Esophagus muscularis mucosa (tissue), 4 donors: ENCODE results near the gene MON2. TPM values are rescaled to one million over a fixed set of nuclear protein-coding genes. Genes with fewer than 3 reads are reported as not detected.

Experiments
- DNase-seq: peaks from one replicate; pipeline ENCODE4 v3.0.0-alpha.2; 2017; ENCODE audit errors: extremely low spot score
- H3K27ac ChIP-seq, 4 donors: fragments of 200-600 bp; sonication (generic); replicated peaks in 1 of 4; 1 replicate in 3 of 4; 2 replicates in 1 of 4; pipeline ENCODE4 v1.5.1; 2016 to 2019; ENCODE audit warnings: mild to moderate bottlenecking in 1 of 4
- H3K27me3 ChIP-seq, 4 donors: fragments of 200-600 bp; sonication (generic); one replicate each; pipeline versions ENCODE4 v1.5.1 to v1.6.0; 2016 to 2019
- H3K36me3 ChIP-seq, 4 donors: fragments of 200-600 bp; sonication (generic); one replicate each; pipeline ENCODE4 v1.5.1; 2016 to 2019
- H3K4me1 ChIP-seq, 4 donors: fragments of 200-600 bp; sonication (generic); one replicate each; pipeline ENCODE4 v1.5.1; 2016 to 2019
- H3K4me3 ChIP-seq, 4 donors: fragments of 200-600 bp; sonication (generic); 1 replicate in 2 of 4; 2 replicates in 2 of 4; pipeline ENCODE4 v1.5.1; 2016 to 2019; ENCODE audit warnings: mild to moderate bottlenecking in 4 of 4, moderate library complexity in 1 of 4
- H3K9me3 ChIP-seq, 4 donors: fragments of 200-600 bp; sonication (generic); 1 replicate in 3 of 4; 2 replicates in 1 of 4; pipeline ENCODE4 v1.5.1; 2016 to 2019
- EP300 ChIP-seq: sonication (generic); formaldehyde crosslinking; IDR thresholded peaks from one replicate; pipeline ENCODE4 v1.6.1; 2017; ENCODE audit warnings: antibody characterized with exemption
- POLR2A ChIP-seq: fragments of 450-650 bp; IDR thresholded peaks from one replicate; pipeline ENCODE4 v1.6.1; 2017; ENCODE audit warnings: antibody characterized with exemption, moderate library complexity, mild to moderate bottlenecking, low read depth
- POLR2AphosphoS5 ChIP-seq, 2 donors: sonication (generic); formaldehyde crosslinking; IDR thresholded peaks; one replicate each; pipeline ENCODE4 v1.6.1; 2017; ENCODE audit warnings: antibody characterized with exemption in 2 of 2
- WGBS: methylation state at CpG from one replicate; pipeline ENCODE4 v1.1.5; 2018; 5-methylcytosine and 5-hydroxymethylcytosine counted together
- intact Hi-C: fragments of 100-400 bp; cut with DNase I; formaldehyde crosslinking; loops from one replicate; pipeline ENCODE4 v1.15.1; 2023
- total RNA-seq, 4 donors: library from RNA; depleted of rRNA; stranded (reverse); fragments of >200 nt; gene quantifications; one replicate each; pipeline versions ENCODE4 v1.1.0 to v1.2.1, GENCODE V29; 2016
- TF ChIP-seq, protein P1 (sequence below), 3 experiments: fragments of 200-600 bp in 2 of 3; fragments of 450-650 bp in 1 of 3; sonication (generic) in 2 of 3; IDR thresholded peaks; one replicate each; pipeline ENCODE4 v1.5.1; 2017 to 2019; ENCODE audit warnings: antibody characterized with exemption in 3 of 3, mild to moderate bottlenecking in 2 of 3, moderate library complexity in 1 of 3

MON2 gene
- total RNA-seq, 4 donors from 2014 or later = 21.5 to 47.3 (median 30.8) TPM

DNA sequence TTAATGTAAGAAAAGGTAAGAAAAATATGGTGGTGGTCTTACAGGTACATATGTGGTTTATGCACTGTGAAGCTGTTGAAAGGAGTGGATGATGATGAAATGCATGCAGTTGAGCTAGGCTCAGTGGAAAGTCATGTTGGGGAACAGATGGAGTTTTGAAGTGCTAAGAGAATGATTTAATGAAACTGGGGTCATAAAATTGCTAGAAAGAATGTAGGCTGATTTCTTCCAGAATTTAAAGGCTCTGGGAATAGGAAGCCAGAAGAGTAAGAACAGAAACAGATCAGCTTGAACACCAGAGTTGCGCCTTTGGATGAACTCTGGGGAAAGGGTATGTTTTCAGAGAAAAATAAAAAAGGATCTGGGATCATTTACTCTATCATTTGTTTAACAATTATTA is 146.5 kb downstream of the MON2 start:
- no peak overlapping the region for H3K27ac ChIP-seq
- peaks cover 0 to 6% (median 0%) of the 10 kb centered on the region in 4 donors for H3K36me3 ChIP-seq
- no peak overlapping the region for H3K4me3 ChIP-seq
- TF ChIP-seq EP300 (no peak), POLR2AphosphoS5 (IDR thresholded peaks at IDR 0.05) (no peak), POLR2A (no peak)
- TF ChIP-seq, protein P1, sequence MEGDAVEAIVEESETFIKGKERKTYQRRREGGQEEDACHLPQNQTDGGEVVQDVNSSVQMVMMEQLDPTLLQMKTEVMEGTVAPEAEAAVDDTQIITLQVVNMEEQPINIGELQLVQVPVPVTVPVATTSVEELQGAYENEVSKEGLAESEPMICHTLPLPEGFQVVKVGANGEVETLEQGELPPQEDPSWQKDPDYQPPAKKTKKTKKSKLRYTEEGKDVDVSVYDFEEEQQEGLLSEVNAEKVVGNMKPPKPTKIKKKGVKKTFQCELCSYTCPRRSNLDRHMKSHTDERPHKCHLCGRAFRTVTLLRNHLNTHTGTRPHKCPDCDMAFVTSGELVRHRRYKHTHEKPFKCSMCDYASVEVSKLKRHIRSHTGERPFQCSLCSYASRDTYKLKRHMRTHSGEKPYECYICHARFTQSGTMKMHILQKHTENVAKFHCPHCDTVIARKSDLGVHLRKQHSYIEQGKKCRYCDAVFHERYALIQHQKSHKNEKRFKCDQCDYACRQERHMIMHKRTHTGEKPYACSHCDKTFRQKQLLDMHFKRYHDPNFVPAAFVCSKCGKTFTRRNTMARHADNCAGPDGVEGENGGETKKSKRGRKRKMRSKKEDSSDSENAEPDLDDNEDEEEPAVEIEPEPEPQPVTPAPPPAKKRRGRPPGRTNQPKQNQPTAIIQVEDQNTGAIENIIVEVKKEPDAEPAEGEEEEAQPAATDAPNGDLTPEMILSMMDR (IDR thresholded peaks at IDR 0.05) = no peak
- intact Hi-C loops = no loop called here
- H3K27me3 ChIP-seq = no peaks in the 10 kb centered on the region
- no peak for DNase-seq
- WGBS = 88% methylated on average over 1 of the region's 1 CpG
- no peaks in the 10 kb centered on the region for H3K4me1 ChIP-seq
- no peaks in the 10 kb centered on the region for H3K9me3 ChIP-seq

DNA sequence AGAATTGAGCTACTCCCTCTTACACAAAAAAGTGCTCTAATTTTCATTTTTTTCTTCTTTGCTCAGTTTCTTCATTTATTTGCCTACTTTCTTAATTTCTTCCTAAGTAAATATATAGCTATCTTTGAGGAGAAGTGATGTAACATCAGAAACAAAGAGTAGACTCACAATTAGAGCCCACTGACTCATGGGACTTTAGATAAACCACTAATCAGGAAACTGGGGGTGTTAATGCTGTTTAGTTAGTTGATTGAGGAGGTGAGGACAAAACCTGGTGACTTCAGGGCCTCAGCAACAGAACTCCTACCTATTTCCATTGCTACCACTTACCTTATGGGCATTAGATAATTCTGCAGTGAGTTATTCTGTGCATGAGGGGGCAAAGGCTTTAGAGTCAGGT is 151.7 kb downstream of the MON2 start:
- Histone ChIP-seq H3K4me3 (no peak overlapping the region), H3K36me3 (peaks cover 0 to 6% (median 0%) of the 10 kb centered on the region in 4 donors), H3K27ac (no peak overlapping the region), H3K4me1 (no peaks in the 10 kb centered on the region), H3K9me3 (no peaks in the 10 kb centered on the region), H3K27me3 (no peaks in the 10 kb centered on the region)
- intact Hi-C loops = no loop called here
- no peak for DNase-seq
- TF ChIP-seq POLR2A (no peak), EP300 (no peak), POLR2AphosphoS5 (IDR thresholded peaks at IDR 0.05) (no peak)
- TF ChIP-seq, protein P1 (IDR thresholded peaks at IDR 0.05) = no peak

DNA sequence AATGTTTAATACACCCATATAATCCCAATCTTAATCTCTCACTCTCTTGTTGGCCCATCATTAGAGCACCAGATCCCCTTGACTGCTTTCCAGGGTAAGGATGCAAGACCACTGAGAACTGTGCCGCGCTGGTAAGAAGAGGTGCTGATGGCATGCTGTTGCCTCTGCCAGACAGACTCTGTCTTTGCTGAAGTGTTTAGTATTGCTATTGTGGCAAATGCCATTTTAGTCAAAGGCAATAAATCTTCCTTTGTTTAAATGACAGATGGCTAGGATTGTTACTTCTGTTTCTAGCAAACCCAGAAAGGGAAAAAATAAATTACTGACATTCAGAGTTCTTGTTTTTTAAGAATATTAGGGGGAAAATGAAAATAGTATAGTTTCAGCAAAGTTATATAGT is 152.3 kb downstream of the MON2 start:
- H3K4me3 ChIP-seq = no peak overlapping the region
- no peak overlapping the region for H3K27ac ChIP-seq
- WGBS = 87% methylated on average over 2 of the region's 2 CpGs
- DNase-seq = no peak
- H3K4me1 ChIP-seq = no peaks in the 10 kb centered on the region
- peaks cover 0 to 6% (median 0%) of the 10 kb centered on the region in 4 donors for H3K36me3 ChIP-seq
- intact Hi-C loops = no loop called here
- no peaks in the 10 kb centered on the region for H3K27me3 ChIP-seq
- H3K9me3 ChIP-seq = no peaks in the 10 kb centered on the region
- TF ChIP-seq POLR2AphosphoS5 (IDR thresholded peaks at IDR 0.05) = no peak
- no peak for TF ChIP-seq EP300
- no peak for TF ChIP-seq POLR2A
- TF ChIP-seq, protein P1 (IDR thresholded peaks at IDR 0.05) = no peak

DNA sequence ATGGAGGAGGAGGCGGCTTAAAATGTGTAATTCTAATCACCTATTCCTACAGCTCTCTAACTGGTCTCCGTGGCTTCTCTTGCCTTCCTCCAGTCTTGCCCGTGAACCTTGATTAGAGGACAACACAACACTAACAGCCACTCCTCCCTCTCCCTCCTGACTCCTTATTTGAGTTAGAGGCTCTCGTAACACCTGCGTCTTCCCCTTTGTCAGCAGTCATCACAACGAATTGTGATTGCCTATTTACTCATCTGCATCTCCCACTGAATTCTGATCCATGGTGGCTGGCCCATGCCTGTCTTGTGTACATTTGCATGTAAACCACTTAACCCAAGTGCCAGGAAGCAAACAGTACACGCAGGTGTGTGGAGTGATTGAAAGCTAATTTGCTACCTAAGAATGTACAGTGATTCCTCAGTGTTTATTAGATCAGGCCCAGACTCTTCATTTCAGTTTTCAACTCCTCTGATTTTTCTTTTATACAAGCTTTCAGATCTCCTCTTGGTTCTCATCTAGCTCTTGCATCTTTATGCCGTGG is 154.5 kb downstream of the MON2 start:
- TF ChIP-seq EP300 (no peak), POLR2A (no peak), POLR2AphosphoS5 (IDR thresholded peaks at IDR 0.05) (no peak)
- TF ChIP-seq, protein P1 (IDR thresholded peaks at IDR 0.05) = no peak
- intact Hi-C loops = no loop called here
- Histone ChIP-seq H3K9me3 (no peaks in the 10 kb centered on the region), H3K27me3 (peaks cover 0 to 2% (median 0%) of the 10 kb centered on the region in 4 donors), H3K4me3 (no peak overlapping the region), H3K4me1 (no peaks in the 10 kb centered on the region), H3K27ac (no peak overlapping the region), H3K36me3 (peaks cover 0 to 5% (median 0%) of the 10 kb centered on the region in 4 donors)
- no peak for DNase-seq
- WGBS = 80% methylated on average over 8 of the region's 8 CpGs

DNA sequence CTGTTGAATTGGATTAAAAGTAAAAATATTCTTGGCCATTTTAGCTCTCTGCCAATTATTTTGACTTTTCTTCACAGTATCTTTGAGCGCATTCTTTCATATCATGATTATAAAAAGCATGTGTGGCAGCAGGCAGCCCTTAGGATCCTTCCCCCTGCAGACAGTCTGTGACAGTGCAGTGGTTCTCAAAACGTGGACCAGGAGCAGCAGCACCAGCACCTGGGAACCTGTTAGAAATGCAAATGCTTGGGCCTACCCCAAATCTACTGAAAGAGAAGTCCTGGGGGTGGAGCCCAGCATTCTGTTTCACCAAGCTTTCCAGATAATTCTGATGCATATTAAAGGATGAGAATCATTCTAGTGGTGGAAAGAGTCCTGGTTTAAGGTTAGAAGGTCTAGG is 155.6 kb downstream of the MON2 start:
- intact Hi-C loops = no loop called here
- WGBS = 67% methylated on average over 2 of the region's 2 CpGs
- H3K4me3 ChIP-seq = no peak overlapping the region

More for the DNA sequence above, 155.6 kb downstream of the MON2 start:
- Histone ChIP-seq H3K4me1 (no peaks in the 10 kb centered on the region), H3K27ac (no peak overlapping the region), H3K9me3 (no peaks in the 10 kb centered on the region), H3K36me3 (no peaks in the 10 kb centered on the region), H3K27me3 (peaks cover 0 to 4% (median 0%) of the 10 kb centered on the region in 4 donors)
- DNase-seq = no peak
- no peak for TF ChIP-seq POLR2AphosphoS5 (IDR thresholded peaks at IDR 0.05)
- TF ChIP-seq POLR2A = no peak
- TF ChIP-seq, protein P1 (IDR thresholded peaks at IDR 0.05) = no peak
- no peak for TF ChIP-seq EP300
